ENCODE results near the gene KYNU.
A peak's percentile ranks its signal among the peaks of the same experiment; 100 is the strongest.
"Not testable (repeated sequence)": the region's sequence is repeated elsewhere in the genome, so short reads cannot be mapped to it uniquely, and the experiment has no call there.

KYNU gene

GRCh38 chr2:142882500-142882899, 5.0 kb downstream of the KYNU start:
- H3K9ac ChIP-seq (ENCODE audit: low read depth, low read length); H3K27me3 ChIP-seq (ENCODE audit: insufficient read depth, low read length); H3K9me3 ChIP-seq (ENCODE audit: insufficient read depth, low read depth, low read length); H3K36me3 ChIP-seq (ENCODE audit: insufficient read depth, low read length); H3K4me3 ChIP-seq (ENCODE audit: low read length); H3K4me1 ChIP-seq (ENCODE audit: insufficient read depth, low read length); H3K27ac ChIP-seq (ENCODE audit: low read depth, low read length): not testable (repeated sequence)
- WGBS = 100% methylated on average over 2 of the region's 3 CpGs

- no peaks in the 10 kb centered on the region for H3K36me3 ChIP-seq (ENCODE audit: insufficient read depth, low read length)
- H3K27me3 ChIP-seq (ENCODE audit: insufficient read depth, low read length) = no peaks in the 10 kb centered on the region
- no peaks in the 10 kb centered on the region for H3K9me3 ChIP-seq (ENCODE audit: insufficient read depth, low read depth, low read length)
- no peak overlapping the region for H3K9ac ChIP-seq (ENCODE audit: low read depth, low read length)
- no peak overlapping the region for H3K27ac ChIP-seq (ENCODE audit: low read depth, low read length)
- no peak overlapping the region for H3K4me3 ChIP-seq (ENCODE audit: low read length)
- no peaks in the 10 kb centered on the region for H3K4me1 ChIP-seq (ENCODE audit: insufficient read depth, low read length)
Measured at GRCh38 chr2:142883526-142883925, 6.1 kb downstream of the KYNU start.

GRCh38 chr2:142885543-142885942, 8.1 kb downstream of the KYNU start:
- Histone ChIP-seq H3K27ac (ENCODE audit: low read depth, low read length) (no peak overlapping the region), H3K36me3 (ENCODE audit: insufficient read depth, low read length) (no peaks in the 10 kb centered on the region), H3K4me3 (ENCODE audit: low read length) (no peak overlapping the region), H3K9ac (ENCODE audit: low read depth, low read length) (no peak overlapping the region), H3K27me3 (ENCODE audit: insufficient read depth, low read length) (no peaks in the 10 kb centered on the region), H3K4me1 (ENCODE audit: insufficient read depth, low read length) (no peaks in the 10 kb centered on the region), H3K9me3 (ENCODE audit: insufficient read depth, low read depth, low read length) (no peaks in the 10 kb centered on the region)

- 83% methylated on average over 2 of the region's 2 CpGs for WGBS
- Histone ChIP-seq H3K4me3 (ENCODE audit: low read length) (no peak overlapping the region), H3K4me1 (ENCODE audit: insufficient read depth, low read length) (no peaks in the 10 kb centered on the region), H3K27me3 (ENCODE audit: insufficient read depth, low read length) (no peaks in the 10 kb centered on the region), H3K27ac (ENCODE audit: low read depth, low read length) (no peak overlapping the region), H3K9me3 (ENCODE audit: insufficient read depth, low read depth, low read length) (no peaks in the 10 kb centered on the region), H3K9ac (ENCODE audit: low read depth, low read length) (no peak overlapping the region), H3K36me3 (ENCODE audit: insufficient read depth, low read length) (no peaks in the 10 kb centered on the region)
Measured at GRCh38 chr2:142892715-142893114, 15.3 kb downstream of the KYNU start.

- 88% methylated on average over 2 of the region's 2 CpGs for WGBS
- Histone ChIP-seq H3K4me3 (ENCODE audit: low read length) (no peak overlapping the region), H3K4me1 (ENCODE audit: insufficient read depth, low read length) (no peaks in the 10 kb centered on the region), H3K27me3 (ENCODE audit: insufficient read depth, low read length) (no peaks in the 10 kb centered on the region), H3K9me3 (ENCODE audit: insufficient read depth, low read depth, low read length) (no peaks in the 10 kb centered on the region), H3K9ac (ENCODE audit: low read depth, low read length) (no peak overlapping the region), H3K36me3 (ENCODE audit: insufficient read depth, low read length) (no peaks in the 10 kb centered on the region), H3K27ac (ENCODE audit: low read depth, low read length) (no peak overlapping the region)
Measured at GRCh38 chr2:142893241-142893640, 15.8 kb downstream of the KYNU start.

- Histone ChIP-seq H3K4me1 (ENCODE audit: insufficient read depth, low read length) (no peaks in the 10 kb centered on the region), H3K36me3 (ENCODE audit: insufficient read depth, low read length) (no peaks in the 10 kb centered on the region)
Measured at GRCh38 chr2:142897807-142898206, 20.3 kb downstream of the KYNU start.

GRCh38 chr2:142900327-142900726, 22.9 kb downstream of the KYNU start:
- not testable (repeated sequence) for H3K4me3 ChIP-seq (ENCODE audit: low read length)

More at GRCh38 chr2:142897807-142898206, 20.3 kb downstream of the KYNU start:
- Histone ChIP-seq H3K27ac (ENCODE audit: low read depth, low read length) (no peak overlapping the region), H3K9ac (ENCODE audit: low read depth, low read length) (no peak overlapping the region), H3K9me3 (ENCODE audit: insufficient read depth, low read depth, low read length) (no peaks in the 10 kb centered on the region), H3K4me3 (ENCODE audit: low read length) (no peak overlapping the region), H3K27me3 (ENCODE audit: insufficient read depth, low read length) (no peaks in the 10 kb centered on the region)
- WGBS = 95% methylated on average over 1 of the region's 1 CpG

GRCh38 chr2:142901780-142902179, 24.3 kb downstream of the KYNU start:
- no peak overlapping the region for H3K27ac ChIP-seq (ENCODE audit: low read depth, low read length)
- H3K4me3 ChIP-seq (ENCODE audit: low read length) = no peak overlapping the region
- WGBS = 94% methylated on average over 6 of the region's 6 CpGs
- no peak overlapping the region for H3K9ac ChIP-seq (ENCODE audit: low read depth, low read length)
- H3K4me1 ChIP-seq (ENCODE audit: insufficient read depth, low read length) = no peaks in the 10 kb centered on the region
- no peaks in the 10 kb centered on the region for H3K27me3 ChIP-seq (ENCODE audit: insufficient read depth, low read length)
- no peaks in the 10 kb centered on the region for H3K9me3 ChIP-seq (ENCODE audit: insufficient read depth, low read depth, low read length)
- H3K36me3 ChIP-seq (ENCODE audit: insufficient read depth, low read length) = no peaks in the 10 kb centered on the region

More at GRCh38 chr2:142900327-142900726, 22.9 kb downstream of the KYNU start:
- H3K36me3 ChIP-seq (ENCODE audit: insufficient read depth, low read length); H3K4me1 ChIP-seq (ENCODE audit: insufficient read depth, low read length); H3K9me3 ChIP-seq (ENCODE audit: insufficient read depth, low read depth, low read length); H3K27ac ChIP-seq (ENCODE audit: low read depth, low read length); H3K9ac ChIP-seq (ENCODE audit: low read depth, low read length); H3K27me3 ChIP-seq (ENCODE audit: insufficient read depth, low read length): not testable (repeated sequence)
- 98% methylated on average over 4 of the region's 4 CpGs for WGBS

- not testable (repeated sequence) for H3K9me3 ChIP-seq (ENCODE audit: insufficient read depth, low read depth, low read length); H3K4me3 ChIP-seq (ENCODE audit: low read length); H3K27ac ChIP-seq (ENCODE audit: low read depth, low read length); H3K9ac ChIP-seq (ENCODE audit: low read depth, low read length); H3K27me3 ChIP-seq (ENCODE audit: insufficient read depth, low read length); H3K4me1 ChIP-seq (ENCODE audit: insufficient read depth, low read length); H3K36me3 ChIP-seq (ENCODE audit: insufficient read depth, low read length)
- WGBS = 97% methylated on average over 6 of the region's 7 CpGs
Measured at GRCh38 chr2:142903726-142904125, 26.3 kb downstream of the KYNU start.

- Histone ChIP-seq H3K4me3 (ENCODE audit: low read length) (no peak overlapping the region), H3K4me1 (ENCODE audit: insufficient read depth, low read length) (no peaks in the 10 kb centered on the region), H3K27me3 (ENCODE audit: insufficient read depth, low read length) (no peaks in the 10 kb centered on the region), H3K36me3 (ENCODE audit: insufficient read depth, low read length) (no peaks in the 10 kb centered on the region), H3K9me3 (ENCODE audit: insufficient read depth, low read depth, low read length) (no peaks in the 10 kb centered on the region), H3K9ac (ENCODE audit: low read depth, low read length) (no peak overlapping the region), H3K27ac (ENCODE audit: low read depth, low read length) (no peak overlapping the region)
- 100% methylated on average over 1 of the region's 2 CpGs for WGBS
Measured at GRCh38 chr2:142907653-142908052, 30.2 kb downstream of the KYNU start.

GRCh38 chr2:142914507-142915313, 37.2 kb downstream of the KYNU start:
- H3K27ac ChIP-seq (ENCODE audit: low read depth, low read length) = peak overlapping the region; percentile 3; the same call in 1 of the 2 replicates

GRCh38 chr2:142915502-142915901, 38.0 kb downstream of the KYNU start:
- peaks cover 13% of the 10 kb centered on the region for H3K4me1 ChIP-seq (ENCODE audit: insufficient read depth, low read length)
- H3K27ac ChIP-seq (ENCODE audit: low read depth, low read length) = peak overlapping the region; percentile 3; the same call in 1 of the 2 replicates
- peaks cover 6% of the 10 kb centered on the region; the same call in 1 of the 2 replicates for H3K9me3 ChIP-seq (ENCODE audit: insufficient read depth, low read depth, low read length)
- no peak overlapping the region for H3K9ac ChIP-seq (ENCODE audit: low read depth, low read length)
- no peak overlapping the region for H3K4me3 ChIP-seq (ENCODE audit: low read length)
- 91% methylated on average over 1 of the region's 1 CpG for WGBS
- no peaks in the 10 kb centered on the region for H3K36me3 ChIP-seq (ENCODE audit: insufficient read depth, low read length)
- H3K27me3 ChIP-seq (ENCODE audit: insufficient read depth, low read length) = no peaks in the 10 kb centered on the region

More at GRCh38 chr2:142914507-142915313, 37.2 kb downstream of the KYNU start:
- no peaks in the 10 kb centered on the region for H3K27me3 ChIP-seq (ENCODE audit: insufficient read depth, low read length)
- H3K4me1 ChIP-seq (ENCODE audit: insufficient read depth, low read length) = peaks cover 13% of the 10 kb centered on the region
- H3K9ac ChIP-seq (ENCODE audit: low read depth, low read length) = no peak overlapping the region
- 61% methylated on average over 3 of the region's 4 CpGs for WGBS
- H3K9me3 ChIP-seq (ENCODE audit: insufficient read depth, low read depth, low read length) = peaks cover 6% of the 10 kb centered on the region; the same call in 1 of the 2 replicates
- H3K4me3 ChIP-seq (ENCODE audit: low read length) = no peak overlapping the region
- H3K36me3 ChIP-seq (ENCODE audit: insufficient read depth, low read length) = no peaks in the 10 kb centered on the region

Measured in HUES64 (cell line).